Hepatocyte (in vitro differentiated cells): ENCODE data around the gene TAF6. TPM values are rescaled to one million over a fixed set of nuclear protein-coding genes. Genes with fewer than 3 reads are reported as not detected.
A peak's percentile ranks its signal among the peaks of the same experiment; 100 is the strongest.

Experiments
- DNase-seq: peaks from one replicate; pipeline ENCODE4 v3.0.0-alpha.2; 2016; ENCODE audit warnings: low spot score
- H2AFZ ChIP-seq: fragments of 200-600 bp; sonication (generic); 2 replicates; pipeline ENCODE4 v1.6.0; 2016; ENCODE audit warnings: antibody characterized with exemption, mild to moderate bottlenecking
- H3K27ac ChIP-seq: fragments of 200-600 bp; sonication (generic); 2 replicates; pipeline ENCODE4 v1.5.1; 2016; ENCODE audit warnings: mild to moderate bottlenecking
- H3K27me3 ChIP-seq: fragments of 200-600 bp; sonication (generic); 2 replicates; pipeline ENCODE4 v1.6.1; 2016
- H3K36me3 ChIP-seq: fragments of 200-600 bp; sonication (generic); replicated peaks from 2 replicates; pipeline ENCODE4 v1.5.1; 2016; ENCODE audit warnings: low read depth; ENCODE audit not compliant: insufficient read depth
- H3K4me1 ChIP-seq: fragments of 200-600 bp; sonication (generic); 2 replicates; pipeline ENCODE4 v1.5.1; 2016; ENCODE audit warnings: mild to moderate bottlenecking, moderate library complexity; ENCODE audit not compliant: insufficient read depth
- H3K4me2 ChIP-seq: fragments of 200-600 bp; sonication (generic); 2 replicates; pipeline ENCODE4 v1.6.0; 2016
- H3K4me3 ChIP-seq: fragments of 200-600 bp; sonication (generic); 2 replicates; pipeline ENCODE4 v1.5.1; 2016; ENCODE audit warnings: mild to moderate bottlenecking
- H3K79me2 ChIP-seq: fragments of 200-600 bp; sonication (generic); 2 replicates; pipeline ENCODE4 v1.6.0; 2017; ENCODE audit warnings: mild to moderate bottlenecking
- H3K9me2 ChIP-seq: fragments of 200-600 bp; sonication (generic); replicated peaks from 2 replicates; pipeline ENCODE4 v1.6.0; 2017; ENCODE audit warnings: mild to moderate bottlenecking; ENCODE audit not compliant: insufficient read depth
- H3K9me3 ChIP-seq: fragments of 200-600 bp; sonication (generic); 2 replicates; pipeline ENCODE4 v1.5.1; 2016; ENCODE audit warnings: low read depth, mild to moderate bottlenecking
- H4K20me1 ChIP-seq: fragments of 200-600 bp; sonication (generic); 2 replicates; pipeline ENCODE4 v1.6.0; 2016; ENCODE audit warnings: mild to moderate bottlenecking; ENCODE audit not compliant: insufficient read depth, poor library complexity, severe bottlenecking
- EZH2 ChIP-seq: fragments of 200-600 bp; sonication (generic); IDR thresholded peaks from 2 replicates; pipeline ENCODE4 v1.6.1; 2016; ENCODE audit warnings: antibody characterized with exemption, mild to moderate bottlenecking, borderline replicate concordance
- EZH2phosphoT487 ChIP-seq: fragments of 200-600 bp; sonication (generic); IDR thresholded peaks from one replicate; pipeline ENCODE4 v1.6.1; 2018; ENCODE audit warnings: antibody characterized with exemption, mild to moderate bottlenecking, low read depth, moderate library complexity; ENCODE audit not compliant: unreplicated experiment, severe bottlenecking
- WGBS: methylation state at CpG from one replicate; pipeline ENCODE4 v1.1.6; 2016; ENCODE audit warnings: low lambda C conversion rate; ENCODE audit errors: missing lambda C conversion rate; 5-methylcytosine and 5-hydroxymethylcytosine counted together
- polyA plus RNA-seq: library from polyadenylated mRNA; unstranded; fragments of >200 nt; fragmentation: Nextera tagmentation; extraction: Ambion mirVana; gene quantifications from 2 replicates; pipeline ENCODE4 v1.2.1, GENCODE V29; 2016
- total RNA-seq: library from RNA; depleted of rRNA; stranded (reverse); fragments of >200 nt; gene quantifications from 2 replicates; pipeline ENCODE4 v1.2.3, GENCODE V29; 2014
- TF ChIP-seq, protein P1 (sequence below): fragments of 200-600 bp; sonication (generic); IDR thresholded peaks from 2 replicates; pipeline ENCODE4 v1.5.1; 2016; ENCODE audit warnings: antibody characterized with exemption, mild to moderate bottlenecking; ENCODE audit not compliant: poor library complexity

The TAF6 gene
- total and polyA plus RNA-seq, 2 experiments from 2014 or later = 29.2 to 44.2 TPM

DNA sequence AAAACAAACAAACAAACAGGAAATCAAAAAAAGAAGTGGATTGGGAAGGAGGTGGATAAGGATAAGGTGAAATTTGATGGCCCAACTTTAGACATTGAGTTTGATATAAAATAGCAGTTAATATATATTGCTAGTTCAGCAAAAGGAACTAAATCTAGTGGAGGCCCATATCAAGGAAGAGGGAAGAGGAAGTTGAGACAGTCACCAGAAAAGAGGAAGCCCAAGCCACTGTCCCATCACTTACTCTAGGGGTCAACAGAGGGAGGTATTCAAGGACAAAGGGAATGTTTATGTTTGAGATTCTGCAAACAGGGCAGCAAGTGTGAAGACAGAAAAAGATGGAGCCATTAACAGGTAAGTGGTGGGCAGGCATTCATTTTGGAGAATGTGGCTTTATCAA is 33.2 kb upstream of the TAF6 start:
- no peak for DNase-seq
- H3K9me3 ChIP-seq = no peaks in the 10 kb centered on the region
- H3K27me3 ChIP-seq = no peaks in the 10 kb centered on the region
- H3K4me2 ChIP-seq = no peak overlapping the region
- no peak overlapping the region for H3K27ac ChIP-seq
- H2AFZ ChIP-seq = no peak overlapping the region
- H3K36me3 ChIP-seq = no peaks in the 10 kb centered on the region
- no peak overlapping the region for H3K4me3 ChIP-seq
- H3K9me2 ChIP-seq = no peaks in the 10 kb centered on the region
- peaks cover 12% of the 10 kb centered on the region for H3K4me1 ChIP-seq
- no peaks in the 10 kb centered on the region for H4K20me1 ChIP-seq
- no peak for TF ChIP-seq EZH2phosphoT487
- TF ChIP-seq EZH2 = no peak
- TF ChIP-seq, protein P1, sequence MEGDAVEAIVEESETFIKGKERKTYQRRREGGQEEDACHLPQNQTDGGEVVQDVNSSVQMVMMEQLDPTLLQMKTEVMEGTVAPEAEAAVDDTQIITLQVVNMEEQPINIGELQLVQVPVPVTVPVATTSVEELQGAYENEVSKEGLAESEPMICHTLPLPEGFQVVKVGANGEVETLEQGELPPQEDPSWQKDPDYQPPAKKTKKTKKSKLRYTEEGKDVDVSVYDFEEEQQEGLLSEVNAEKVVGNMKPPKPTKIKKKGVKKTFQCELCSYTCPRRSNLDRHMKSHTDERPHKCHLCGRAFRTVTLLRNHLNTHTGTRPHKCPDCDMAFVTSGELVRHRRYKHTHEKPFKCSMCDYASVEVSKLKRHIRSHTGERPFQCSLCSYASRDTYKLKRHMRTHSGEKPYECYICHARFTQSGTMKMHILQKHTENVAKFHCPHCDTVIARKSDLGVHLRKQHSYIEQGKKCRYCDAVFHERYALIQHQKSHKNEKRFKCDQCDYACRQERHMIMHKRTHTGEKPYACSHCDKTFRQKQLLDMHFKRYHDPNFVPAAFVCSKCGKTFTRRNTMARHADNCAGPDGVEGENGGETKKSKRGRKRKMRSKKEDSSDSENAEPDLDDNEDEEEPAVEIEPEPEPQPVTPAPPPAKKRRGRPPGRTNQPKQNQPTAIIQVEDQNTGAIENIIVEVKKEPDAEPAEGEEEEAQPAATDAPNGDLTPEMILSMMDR = no peak
- peaks cover 40% of the 10 kb centered on the region for H3K79me2 ChIP-seq

DNA sequence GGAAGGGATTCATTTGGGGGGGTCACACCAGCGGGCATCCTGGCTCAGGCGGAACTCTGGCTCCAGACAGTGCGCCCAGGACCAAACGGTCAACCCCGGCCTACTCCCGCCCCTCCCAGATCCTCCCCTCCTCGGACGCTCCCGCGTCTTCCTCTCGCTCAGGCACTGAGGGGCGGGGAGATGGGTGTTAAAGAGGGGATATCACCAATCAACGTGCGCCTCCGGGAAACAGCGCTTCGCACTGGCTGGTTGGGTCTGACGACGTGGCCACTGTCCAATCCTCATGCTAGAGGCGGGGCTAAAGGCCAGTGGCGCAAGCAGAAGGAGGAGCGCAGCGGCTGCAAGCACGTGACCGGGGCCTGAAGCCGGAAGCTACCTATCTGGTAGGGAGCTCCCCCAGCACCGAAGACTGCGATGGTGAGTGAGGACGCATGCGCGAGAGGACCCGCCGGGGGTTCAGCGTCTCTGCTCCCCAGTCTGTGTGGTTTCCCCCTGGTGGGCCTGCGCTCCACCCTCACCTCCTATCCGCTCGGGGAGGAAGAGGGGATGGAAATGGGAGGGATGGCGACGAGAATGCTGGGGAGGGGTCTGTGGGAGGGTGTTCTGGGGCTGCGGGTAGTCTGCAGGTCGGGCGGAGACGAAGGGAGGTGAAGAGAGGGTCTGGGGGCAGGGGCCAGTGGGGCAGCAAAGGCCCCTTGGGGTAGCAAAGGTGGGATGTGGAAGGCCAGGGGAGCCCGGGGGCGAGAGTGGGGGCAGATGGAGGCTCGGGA is 29.6 kb upstream of the TAF6 start, which contains the start of gene LAMTOR4:
Gene LAMTOR4 (plus strand): TSS at position 360 of the 770 bp plus-strand sequence. CDS start 55 bp downstream, at position 415.
- peaks cover 4% of the 10 kb centered on the region for H3K4me1 ChIP-seq
- WGBS = 1% methylated on average over 38 of the region's 46 CpGs

DNA sequence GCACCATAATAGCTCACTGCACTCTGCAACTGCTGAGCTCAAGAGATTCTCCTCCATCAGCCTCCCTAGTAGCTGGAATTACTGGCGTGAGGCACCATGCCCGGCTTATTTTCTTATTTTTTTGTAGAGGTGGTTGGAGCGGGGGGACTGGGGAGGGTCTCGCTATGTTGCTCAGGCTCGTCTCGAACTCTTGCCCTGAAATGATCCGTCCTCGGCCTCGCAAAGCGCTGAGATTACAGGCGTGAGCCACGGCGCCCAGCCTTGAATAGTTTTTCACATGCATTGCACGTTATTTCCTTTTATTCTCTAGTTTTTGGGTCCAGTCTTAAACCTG is 29.0 kb upstream of the TAF6 start:
- H3K4me2 ChIP-seq = peak overlapping the region; percentile 72
- DNase-seq = no peak
- 50% methylated on average over 14 of the region's 14 CpGs for WGBS
- no peaks in the 10 kb centered on the region for H3K36me3 ChIP-seq
- H3K4me3 ChIP-seq = no peak overlapping the region
- no peaks in the 10 kb centered on the region for H4K20me1 ChIP-seq
- H3K27ac ChIP-seq = peak overlapping the region; percentile 50
- no peak for TF ChIP-seq EZH2phosphoT487
- no peak for TF ChIP-seq EZH2
- TF ChIP-seq, protein P1 = no peak
- no peaks in the 10 kb centered on the region for H3K27me3 ChIP-seq
- no peaks in the 10 kb centered on the region for H3K9me3 ChIP-seq
- peaks cover 2% of the 10 kb centered on the region for H3K4me1 ChIP-seq
- H3K9me2 ChIP-seq = no peaks in the 10 kb centered on the region
- peaks cover 37% of the 10 kb centered on the region for H3K79me2 ChIP-seq
- peak overlapping the region; percentile 42 for H2AFZ ChIP-seq

More for the DNA sequence above, 29.6 kb upstream of the TAF6 start, which contains the start of gene LAMTOR4:
- Histone ChIP-seq H3K4me3 (peak within 1 kb of the TSS; percentile 46), H3K27ac (peak within 1 kb of the TSS; percentile 60), H3K79me2 (peaks cover 37% of the 10 kb centered on the region), H3K36me3 (no peaks in the 10 kb centered on the region), H2AFZ (peak within 1 kb of the TSS; percentile 50), H3K27me3 (no peaks in the 10 kb centered on the region), H3K4me2 (peak within 1 kb of the TSS; percentile 97), H3K9me2 (no peaks in the 10 kb centered on the region), H4K20me1 (no peaks in the 10 kb centered on the region), H3K9me3 (no peaks in the 10 kb centered on the region)
- TF ChIP-seq, protein P1 = no peak
- TF ChIP-seq EZH2 = no peak
- no peak for TF ChIP-seq EZH2phosphoT487
- peak; percentile 99 for DNase-seq
